HG03066 (cell line): ENCODE data around the gene RPL13.
"Not testable (repeated sequence)": the region's sequence is repeated elsewhere in the genome, so short reads cannot be mapped to it uniquely, and the experiment has no call there.

ENCODE experiments used
- ATAC-seq: cut with Tn5 transposase; IDR thresholded peaks from one replicate; pipeline ENCODE4 v1.9.1; 2021; ENCODE audit warnings: low read depth; ENCODE audit not compliant: unreplicated experiment

Gene RPL13

DNA sequence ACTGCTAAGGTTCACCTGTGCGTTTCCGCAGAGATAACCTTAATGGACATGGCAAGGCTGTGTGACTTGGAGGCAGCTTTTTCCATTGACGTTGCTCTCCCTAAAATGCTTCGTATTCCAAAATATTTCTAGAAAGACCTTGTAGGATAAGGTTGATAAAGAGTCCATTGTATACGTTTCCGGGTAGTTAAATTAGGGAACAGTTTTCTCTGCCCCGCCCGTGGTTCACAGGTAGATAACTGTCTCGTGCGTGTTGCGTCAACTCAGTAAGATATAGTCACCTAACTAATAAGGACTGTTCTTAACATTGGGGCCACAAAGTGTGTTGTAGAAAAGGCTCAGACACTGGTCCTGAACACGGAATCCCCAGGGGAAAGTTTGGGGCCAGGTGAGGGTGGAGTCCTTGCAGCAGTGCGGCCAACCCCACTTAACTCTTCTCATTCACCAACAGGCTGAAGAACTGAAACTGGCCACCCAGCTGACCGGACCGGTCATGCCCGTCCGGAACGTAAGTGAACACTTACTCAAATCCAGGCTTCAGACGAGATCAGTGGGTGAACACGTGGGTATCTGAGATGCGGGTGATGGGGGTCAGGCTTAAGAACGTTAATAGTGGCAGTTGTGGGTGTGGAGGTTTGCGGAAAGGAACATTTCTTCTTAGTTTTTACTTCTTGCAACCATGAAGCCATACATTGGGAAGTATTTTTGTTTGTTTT, 1.6 kb downstream of the RPL13 start:
- ATAC-seq: no peak

DNA sequence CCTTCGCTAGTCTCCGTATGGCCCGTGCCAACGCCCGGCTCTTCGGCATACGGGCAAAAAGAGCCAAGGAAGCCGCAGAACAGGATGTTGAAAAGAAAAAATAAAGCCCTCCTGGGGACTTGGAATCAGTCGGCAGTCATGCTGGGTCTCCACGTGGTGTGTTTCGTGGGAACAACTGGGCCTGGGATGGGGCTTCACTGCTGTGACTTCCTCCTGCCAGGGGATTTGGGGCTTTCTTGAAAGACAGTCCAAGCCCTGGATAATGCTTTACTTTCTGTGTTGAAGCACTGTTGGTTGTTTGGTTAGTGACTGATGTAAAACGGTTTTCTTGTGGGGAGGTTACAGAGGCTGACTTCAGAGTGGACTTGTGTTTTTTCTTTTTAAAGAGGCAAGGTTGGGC, 2.5 kb downstream of the RPL13 start:
- no peak for ATAC-seq

DNA sequence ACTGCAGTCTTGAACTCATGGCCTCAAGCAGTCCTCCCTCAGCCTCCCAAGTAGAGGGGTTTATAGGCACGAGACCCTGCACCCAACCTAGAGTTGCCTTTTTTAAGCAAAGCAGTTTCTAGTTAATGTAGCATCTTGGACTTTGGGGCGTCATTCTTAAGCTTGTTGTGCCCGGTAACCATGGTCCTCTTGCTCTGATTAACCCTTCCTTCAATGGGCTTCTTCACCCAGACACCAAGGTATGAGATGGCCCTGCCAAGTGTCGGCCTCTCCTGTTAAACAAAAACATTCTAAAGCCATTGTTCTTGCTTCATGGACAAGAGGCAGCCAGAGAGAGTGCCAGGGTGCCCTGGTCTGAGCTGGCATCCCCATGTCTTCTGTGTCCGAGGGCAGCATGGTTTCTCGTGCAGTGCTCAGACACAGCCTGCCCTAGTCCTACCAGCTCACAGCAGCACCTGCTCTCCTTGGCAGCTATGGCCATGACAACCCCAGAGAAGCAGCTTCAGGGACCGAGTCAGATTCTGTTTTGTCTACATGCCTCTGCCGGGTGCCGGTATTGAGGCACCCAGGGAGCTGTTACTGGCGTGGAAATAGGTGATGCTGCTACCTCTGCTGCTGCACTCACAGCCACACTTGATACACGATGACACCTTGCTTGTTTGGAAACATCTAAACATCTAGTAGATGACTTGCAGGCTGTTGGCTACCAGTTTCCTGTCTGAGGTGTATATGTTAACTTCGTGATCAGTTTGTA, 3.3 kb downstream of the RPL13 start:
- no peak for ATAC-seq

DNA sequence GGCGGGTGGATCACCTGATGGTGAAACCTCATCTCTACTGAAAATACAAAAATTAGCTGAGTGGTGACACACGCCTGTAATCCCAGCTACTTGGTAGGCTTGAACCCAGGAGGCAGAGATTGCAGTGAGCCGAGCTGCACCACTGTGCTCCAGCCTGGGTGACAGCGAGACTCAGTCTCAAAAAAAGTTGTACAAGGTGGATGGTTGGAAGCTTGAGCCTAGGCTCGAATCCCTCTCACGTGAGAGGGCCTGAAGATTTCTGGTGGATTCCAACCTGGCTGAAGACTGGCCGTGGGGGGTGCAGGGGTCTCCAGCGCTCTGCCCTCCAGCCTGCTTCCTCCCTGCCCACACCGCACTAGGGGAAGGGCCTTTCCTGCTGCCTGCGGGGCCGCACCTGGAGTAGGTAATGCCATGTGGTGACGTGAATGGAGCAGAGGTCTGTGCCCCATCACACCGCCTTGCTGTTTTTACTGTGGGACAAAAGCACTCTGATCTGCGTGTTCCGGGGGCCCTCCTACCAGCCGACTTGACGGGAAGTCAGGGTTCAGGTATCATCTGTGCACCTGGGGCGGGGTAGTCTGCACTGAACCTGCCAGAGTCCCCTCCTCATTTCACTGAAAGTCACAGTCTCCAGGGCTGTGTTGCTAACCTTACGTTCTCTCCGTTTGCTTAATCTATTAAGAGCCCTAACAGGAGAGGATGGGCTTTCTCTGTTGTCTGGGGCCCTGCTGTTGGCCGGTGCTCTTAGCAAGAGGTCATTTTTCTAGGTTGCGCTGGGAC, 4.2 kb downstream of the RPL13 start:
- ATAC-seq: no peak

DNA sequence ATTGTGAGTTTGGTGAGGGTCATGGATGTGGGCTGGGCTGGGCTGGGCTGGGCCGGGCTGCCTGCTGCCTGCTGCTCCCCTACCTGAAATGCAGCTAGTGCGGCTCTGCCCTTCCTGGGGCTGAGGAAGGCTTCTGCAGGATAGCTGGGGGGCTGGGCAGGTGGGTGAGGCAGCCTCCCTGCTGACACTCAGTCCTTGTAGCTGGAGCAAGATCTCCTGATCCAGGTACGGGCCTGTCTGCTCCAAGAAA, 4.7 kb downstream of the RPL13 start:
- no peak for ATAC-seq

DNA sequence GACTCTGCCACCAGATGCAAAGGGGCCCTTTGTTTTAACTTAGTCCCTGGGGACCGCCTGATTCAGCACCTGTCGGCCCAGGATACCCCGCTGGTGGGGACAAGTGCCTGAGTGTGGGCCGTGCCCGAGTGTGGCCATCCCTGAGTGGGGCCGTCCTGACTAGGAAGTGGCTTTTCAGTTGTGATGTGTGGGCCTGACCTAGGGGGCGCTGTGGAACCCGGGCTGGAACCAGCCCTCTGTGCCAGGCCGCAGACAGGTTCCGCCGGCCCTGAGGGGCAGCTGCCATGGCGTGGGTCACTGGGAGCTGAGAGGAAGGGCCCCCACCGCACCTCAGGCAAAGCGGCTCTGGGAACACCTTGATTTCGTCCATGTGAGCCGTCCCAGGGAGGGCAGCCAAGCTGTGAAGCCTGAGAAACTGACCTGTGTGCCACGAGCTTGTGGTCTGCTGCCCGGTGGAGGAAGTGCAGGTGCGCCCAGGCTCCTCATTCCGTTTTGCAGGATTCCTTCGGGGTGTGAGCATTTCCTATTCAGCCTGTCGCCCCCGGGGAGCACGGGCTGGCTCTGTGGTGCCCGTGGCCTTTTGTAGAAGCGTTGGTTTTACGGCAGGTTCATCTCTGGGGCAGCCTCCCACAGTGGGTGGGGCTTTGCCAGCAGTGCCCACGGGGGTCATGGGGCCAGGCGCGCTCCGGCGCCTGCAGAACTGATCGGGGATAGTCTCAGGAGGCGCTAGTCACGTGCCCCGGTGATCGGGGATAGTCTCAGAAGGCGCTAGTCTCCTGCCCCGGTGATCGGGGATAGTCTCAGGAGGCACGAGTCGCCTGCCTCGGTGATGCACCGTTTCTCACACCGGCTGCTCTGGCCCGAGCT, 5.3 kb downstream of the RPL13 start:
- no peak for ATAC-seq

DNA sequence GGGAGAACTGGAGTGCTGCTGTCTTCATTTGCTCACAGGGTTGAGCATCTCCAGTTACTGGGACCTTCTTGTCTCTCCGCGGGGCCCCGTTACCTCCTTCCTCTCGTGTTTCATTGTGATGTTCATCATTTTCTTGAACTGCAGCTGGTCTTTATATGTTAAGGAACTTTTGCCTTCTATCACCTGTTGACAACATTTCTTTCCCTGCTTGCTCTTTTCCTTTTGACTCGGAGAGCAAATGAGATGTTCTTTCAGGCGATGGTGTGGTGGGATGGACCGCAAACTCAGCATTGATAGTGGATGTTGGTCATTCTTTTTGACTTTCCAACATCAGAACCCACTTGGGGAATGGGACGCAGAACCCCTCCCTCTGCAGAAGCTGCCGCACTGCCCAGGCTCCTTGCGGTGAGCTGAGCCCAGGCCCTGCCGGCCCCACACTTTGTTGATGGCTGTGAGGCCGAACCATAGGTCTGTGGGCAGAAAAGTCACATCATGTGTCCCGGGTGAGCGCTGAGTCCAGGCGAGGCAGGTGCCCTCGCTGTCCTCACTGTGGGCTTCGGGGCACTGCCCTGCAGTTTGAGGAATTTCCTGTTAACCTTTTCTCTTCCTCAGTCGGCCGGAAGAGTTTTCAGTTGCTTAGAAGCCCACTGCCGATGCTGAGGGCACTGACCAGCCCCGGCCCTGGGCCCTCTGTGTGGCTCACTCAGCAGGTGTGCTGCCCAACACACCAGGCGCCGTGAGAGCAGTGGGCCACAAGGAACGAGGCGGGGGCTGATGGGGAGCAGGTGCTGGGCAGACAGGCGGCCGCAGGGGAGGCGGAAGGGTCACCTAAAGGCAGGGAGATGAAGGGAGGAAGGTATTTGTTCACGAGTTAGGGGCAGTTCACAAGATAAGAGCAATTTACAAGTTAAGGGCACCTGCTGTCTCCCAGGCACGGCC, 7.4 kb downstream of the RPL13 start:
- no peak for ATAC-seq

DNA sequence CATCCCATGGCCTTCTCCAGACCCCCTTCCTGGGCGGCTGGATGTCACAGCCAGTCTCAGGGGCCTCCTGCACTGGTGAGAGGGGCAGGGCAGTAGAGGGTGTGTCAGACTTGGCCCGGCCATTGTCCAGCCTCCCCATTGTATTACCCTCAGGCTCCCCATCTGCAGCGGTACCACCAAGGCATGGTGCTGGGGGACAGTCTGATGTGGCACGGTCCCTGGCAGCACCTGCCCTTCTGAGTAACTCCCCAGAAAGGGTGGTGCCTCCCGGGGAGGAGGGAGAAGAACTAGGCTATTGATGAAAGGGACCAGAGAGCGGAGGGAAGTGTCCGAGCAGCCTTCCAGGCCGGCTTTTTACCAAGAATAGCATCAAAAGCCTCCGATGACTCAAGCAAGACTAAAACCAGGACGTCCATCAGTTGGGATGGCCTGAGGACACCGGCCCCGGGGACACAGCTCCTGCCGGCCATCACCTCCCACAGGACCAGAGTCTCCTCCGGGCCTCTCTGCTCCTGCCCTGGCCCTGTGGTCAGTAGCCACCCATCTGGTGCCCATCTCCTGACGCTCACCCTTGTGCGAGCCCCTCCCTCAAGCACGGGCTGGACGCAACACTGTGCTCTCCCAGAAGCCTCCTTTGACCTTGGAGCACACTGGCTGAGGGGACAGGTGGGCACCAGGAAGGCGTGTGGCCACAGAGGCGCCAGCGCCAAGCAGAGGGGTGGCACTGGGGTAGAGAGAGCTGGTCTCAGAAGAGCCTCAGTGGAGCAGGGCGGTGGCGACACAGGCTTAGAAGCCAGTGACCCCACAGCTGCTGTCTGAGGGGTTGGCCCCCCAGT, 9.2 kb downstream of the RPL13 start:
- ATAC-seq: no peak

DNA sequence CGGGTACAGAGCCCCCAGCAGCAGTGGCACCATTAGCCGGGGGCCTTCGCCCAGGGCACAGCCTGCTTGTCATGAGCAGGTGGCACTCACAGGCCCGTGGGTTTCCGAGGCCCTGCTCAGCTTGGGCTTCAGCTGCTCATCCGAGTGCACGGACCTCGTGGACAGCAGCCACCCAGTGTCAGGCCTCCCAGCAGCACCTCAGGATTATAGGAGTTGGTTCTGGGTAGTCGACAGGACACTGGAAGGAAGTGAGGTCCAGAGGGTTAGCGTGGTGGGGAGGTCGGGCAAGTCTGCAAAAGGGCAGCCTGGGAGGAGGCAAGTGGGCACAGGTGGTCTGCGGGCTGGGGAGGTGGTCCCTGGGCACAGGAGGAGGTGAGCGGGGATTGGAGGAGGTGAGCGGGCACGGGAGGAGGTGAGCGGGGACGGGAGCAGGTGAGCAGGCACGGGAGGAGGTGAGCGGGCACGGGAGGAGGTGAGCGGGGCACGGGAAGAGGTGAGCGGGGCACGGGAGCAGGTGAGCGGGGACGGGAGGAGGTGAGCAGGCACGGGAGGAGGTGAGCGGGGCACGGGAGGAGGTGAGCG, 10.0 kb downstream of the RPL13 start:
- ATAC-seq: no peak

DNA sequence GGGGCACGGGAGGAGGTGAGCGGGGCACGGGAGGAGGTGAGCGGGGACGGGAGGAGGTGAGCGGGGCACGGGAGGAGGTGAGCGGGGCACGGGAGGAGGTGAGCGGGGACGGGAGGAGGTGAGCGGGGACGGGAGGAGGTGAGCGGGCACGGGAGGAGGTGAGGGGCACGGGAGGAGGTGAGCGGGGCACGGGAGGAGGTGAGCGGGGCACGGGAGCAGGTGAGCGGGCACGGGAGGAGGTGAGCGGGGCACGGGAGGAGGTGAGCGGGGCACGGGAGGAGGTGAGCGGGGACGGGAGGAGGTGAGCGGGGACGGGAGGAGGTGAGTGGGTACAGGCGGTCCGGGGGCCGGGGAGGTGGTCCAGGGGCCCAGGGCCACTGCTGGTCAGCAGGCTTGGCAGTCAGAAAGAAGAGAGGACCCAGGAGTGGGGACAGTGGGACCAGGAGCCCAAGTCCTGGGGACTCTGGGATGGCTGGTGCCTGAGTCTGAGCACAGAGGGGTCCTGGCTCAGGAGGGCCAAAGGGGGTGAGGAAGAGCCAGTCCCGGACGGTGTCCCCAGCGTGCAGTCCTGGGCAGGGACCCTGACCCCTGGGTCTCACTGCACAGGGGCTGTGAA, 10.6 kb downstream of the RPL13 start:
- ATAC-seq: not testable (repeated sequence)

DNA sequence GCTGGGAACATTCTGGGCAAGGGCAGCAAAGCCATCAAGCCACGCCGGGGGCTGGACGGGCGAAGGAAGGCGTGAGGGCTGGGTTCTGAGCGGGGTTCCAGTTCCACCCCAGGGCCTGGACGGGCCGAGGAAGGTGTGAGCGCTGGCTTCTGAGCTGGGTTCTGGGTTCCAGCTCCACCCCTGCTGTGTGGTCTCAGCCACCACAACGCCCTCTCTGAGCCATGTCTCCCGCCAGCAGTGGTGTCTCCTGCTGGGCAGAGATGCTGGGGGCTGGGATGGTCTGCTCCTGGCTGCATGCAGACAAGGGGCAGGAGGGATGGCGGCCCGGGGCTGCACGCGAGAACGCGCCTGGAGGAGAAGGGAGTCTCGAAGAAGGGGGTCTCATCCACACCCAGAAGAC, 11.2 kb downstream of the RPL13 start:
- no peak for ATAC-seq

DNA sequence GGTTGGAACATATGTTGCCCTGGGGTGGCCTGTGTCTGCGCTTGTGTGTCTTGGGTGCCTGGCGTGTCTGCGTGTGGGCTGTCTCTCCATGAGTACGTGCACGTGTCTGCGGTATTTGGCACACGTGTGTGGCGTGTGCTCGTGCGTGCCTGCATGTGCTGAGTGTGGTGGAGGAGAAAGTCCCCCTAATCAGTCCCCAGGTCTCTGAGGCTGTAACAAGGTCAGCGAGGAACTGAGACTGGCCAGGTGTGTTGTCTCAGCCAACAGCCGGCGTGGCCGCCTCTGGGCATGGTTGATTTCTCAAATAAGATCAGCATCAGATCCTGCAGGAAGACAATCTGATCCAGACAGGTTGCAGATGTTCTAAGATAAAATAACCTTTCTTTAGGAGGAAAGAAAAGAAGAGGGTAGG, 11.6 kb downstream of the RPL13 start:
- no peak for ATAC-seq

DNA sequence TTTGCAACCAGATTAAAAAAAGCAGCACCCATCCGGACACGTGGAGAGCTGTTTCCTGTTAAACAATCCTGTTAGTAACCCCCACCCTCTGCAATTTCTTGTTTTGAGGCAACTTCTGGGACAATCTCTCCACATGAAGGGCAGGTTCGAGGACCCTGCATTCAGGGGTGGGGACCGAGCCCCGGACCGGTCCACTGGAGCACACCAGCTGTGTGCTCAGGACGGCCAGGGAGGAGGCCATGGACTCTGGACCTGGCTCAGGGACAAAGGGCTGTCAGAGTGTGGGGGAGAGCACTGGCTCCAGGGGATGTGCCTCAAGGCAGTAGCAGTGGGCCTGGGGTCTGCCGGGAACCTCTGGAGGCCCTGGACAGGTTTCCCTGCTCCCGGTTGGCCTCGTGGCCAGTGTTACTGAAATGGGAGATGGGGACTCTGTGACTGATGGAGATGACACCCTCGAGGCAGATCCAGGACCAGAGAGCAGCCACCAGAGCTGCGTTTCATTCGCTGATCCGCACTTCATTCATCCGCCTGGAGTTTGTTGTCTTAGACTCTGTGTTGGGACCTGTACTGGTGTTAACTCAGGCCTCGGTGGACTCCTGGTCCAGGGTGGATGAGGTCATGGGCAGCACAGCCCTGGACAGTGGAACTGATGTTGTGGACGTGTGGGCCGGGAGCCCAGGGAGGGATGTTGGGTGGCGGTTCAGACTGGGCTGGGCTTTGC, 12.2 kb downstream of the RPL13 start:
- no peak for ATAC-seq

DNA sequence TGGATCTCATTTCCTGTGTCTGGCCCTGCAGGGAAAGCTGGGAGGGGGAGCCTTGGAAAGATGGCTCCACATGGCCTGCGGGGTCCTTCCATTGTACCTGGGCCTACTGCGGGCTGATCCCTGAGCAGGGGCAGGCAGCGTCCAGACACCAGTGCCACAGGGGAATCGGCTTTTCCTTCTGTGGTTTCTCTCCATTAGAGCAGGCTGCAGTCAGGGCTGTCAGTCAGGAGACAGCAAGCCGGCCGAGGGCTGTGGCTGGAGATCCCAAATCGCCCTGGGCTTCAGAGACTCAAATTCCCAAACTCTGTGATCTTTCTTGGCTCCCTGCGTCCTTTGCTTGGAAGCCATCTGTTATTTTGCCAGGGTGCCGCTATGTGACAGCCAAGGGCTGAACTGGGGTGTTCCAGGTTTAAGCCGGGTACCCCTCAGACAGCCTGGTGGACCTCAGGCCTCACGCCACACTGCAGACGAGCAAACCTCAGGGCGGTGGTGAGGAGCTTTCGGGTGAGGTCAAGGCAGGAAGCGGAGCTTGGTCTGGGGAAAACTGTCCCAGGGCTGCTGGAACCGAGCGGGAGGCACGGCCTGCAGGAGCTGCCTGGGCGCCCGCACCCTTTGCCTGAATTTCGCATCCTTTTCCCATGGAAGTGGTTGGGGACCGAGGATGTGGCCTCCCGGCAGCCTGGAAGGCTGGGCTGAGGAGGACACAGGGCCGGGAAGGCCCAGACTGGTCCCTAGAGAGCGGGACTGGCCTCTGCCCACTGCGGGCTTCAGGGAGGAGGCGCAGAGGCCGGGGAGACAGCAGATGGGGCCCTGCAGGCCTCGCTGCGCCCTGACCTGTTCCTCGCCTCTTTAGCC, 13.6 kb downstream of the RPL13 start:
- no peak for ATAC-seq

DNA sequence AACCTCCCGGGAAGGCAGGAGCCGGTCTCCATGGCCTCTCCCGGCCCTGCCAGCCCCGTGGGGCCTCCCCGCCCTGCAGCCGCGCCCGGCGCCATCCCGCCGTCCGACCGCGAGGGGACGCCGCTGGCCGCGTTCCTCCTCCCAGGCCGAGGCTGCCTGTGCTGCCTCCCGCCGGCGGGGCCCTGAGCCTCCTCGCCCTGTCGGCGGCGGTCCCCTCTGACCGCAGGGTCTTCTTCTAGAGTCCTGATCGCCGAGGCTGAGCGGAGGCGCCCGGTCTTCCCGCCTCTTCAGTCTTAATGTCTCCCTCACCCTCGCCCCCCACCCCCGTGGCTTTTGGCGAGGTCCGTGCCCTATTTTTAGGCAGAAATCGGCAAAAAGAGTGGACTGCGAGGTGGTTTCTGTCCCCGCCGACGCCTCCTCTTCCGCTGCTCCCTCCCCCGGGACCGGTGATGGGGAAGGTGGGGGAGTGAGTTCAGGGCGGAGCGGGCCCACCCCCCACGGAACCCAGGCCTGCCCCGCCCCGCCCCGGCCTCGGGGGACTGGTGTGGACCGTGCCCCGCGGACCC, 14.3 kb downstream of the RPL13 start:
- ATAC-seq: peak; percentile 55
